ENCODE measurements around the gene VPS35L. TPM values are rescaled to one million over a fixed set of nuclear protein-coding genes. Genes with fewer than 3 reads are reported as not detected.

The VPS35L gene
- total and polyA plus RNA-seq, 2 donors (not counting 1 experiment from before 2014, with no cell fraction given) = 17.5 to 62.1 TPM

DNA sequence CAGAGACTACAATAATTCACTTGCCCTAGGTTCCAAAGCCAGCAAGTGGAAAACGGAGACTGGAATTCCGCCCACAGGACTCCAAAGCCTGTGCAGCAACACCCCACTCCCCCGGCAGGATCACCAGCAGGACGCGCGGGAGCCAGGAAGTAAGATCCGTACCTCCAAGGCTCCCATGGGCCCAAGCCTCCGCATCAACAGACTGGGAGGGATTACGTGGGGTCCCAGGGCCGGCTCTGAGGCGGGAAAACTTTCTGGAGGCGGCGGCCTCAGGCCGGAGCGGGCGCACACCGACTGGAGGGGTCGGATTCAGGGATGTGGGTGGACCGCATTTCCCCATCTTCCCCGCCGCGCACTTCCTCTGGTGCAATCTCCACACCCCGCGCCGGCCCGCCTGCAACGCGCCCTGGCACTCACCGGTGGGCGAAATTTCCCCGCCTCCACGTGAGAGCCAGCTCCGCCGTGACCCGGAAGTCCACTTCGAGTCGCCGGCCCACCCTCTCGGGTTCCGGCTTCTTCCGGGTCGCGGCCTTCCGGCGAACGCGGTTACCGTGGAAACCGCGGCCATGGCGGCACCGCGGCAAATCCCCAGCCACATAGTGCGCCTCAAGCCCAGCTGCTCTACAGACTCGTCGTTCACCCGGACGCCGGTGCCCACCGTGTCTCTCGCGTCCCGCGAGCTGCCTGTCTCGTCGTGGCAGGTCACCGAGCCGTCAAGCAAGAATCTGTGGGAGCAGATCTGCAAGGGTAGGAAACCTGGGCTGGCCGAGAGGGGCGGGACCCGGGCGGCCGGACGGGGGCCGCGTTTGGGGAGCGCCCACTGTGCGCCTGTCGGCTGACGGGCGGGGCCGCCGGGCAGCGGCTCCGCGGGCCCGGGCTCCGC lies 162.5 kb downstream of the VPS35L start, which contains the start of the genes IQCK and KNOP1:
IQCK (plus strand) TSS at position 531 of the 883 bp plus-strand sequence; CDS start at position 567, 36 bp downstream.
KNOP1 (minus strand) TSS at position 487 of the 883 bp plus-strand sequence. CDS start 3,192 bp downstream, outside the sequence.
- Mint-ChIP-seq H3K27ac (peak within 1 kb of the TSS; percentile 81), H3K4me3 (peak within 1 kb of the TSS; percentile 93), H3K9me3 (ENCODE audit: insufficient read depth) (no peaks in the 10 kb centered on the region), H3K27me3 (no peaks in the 10 kb centered on the region), H3K4me1 (peaks cover 19% of the 10 kb centered on the region)
- peak within 1 kb of the TSS; percentile 87 for H2AFZ ChIP-seq (ENCODE audit: insufficient read depth, low read depth, low read length, poor library complexity, severe bottlenecking)
- intact Hi-C loops (cut with micrococcal nuclease) = loop anchor here (1.0 to 5.0 kb wide), 3 partner anchors 163 to 916 kb away; partner anchors contain the start of genes ARL6IP1 and VPS35L
- CTCF ChIA-PET = interaction anchor here (1.0 to 2.7 kb wide), 2 partner anchors 162 to 164 kb away, joined by 3 to 8 read pairs; partner anchors contain the start of gene VPS35L
- POLR2A ChIA-PET = interaction anchor here (1.0 kb wide), 1 partner anchor 163 kb away, joined by 4 read pairs; the partner anchor contains the start of gene VPS35L
- H3K9ac ChIP-seq (ENCODE audit: low read length) = peak within 1 kb of the TSS; percentile 85
- H3K27me3 ChIP-seq (replicated peaks in 1 of 4; ENCODE audit: control extremely low read depth in 1 of 4, control insufficient read depth in 3 of 4, insufficient read depth in 4 of 4, low read length in 3 of 4) = no peaks in the 10 kb centered on the region
- H3K9me3 ChIP-seq (ENCODE audit: control extremely low read depth in 1 of 3, control insufficient read depth in 2 of 3, insufficient read depth in 1 of 3, low read length in 2 of 3) = no peaks in the 10 kb centered on the region
- no peaks in the 10 kb centered on the region for H4K20me1 ChIP-seq (ENCODE audit: control insufficient read depth, insufficient read depth, low read length, poor library complexity, severe bottlenecking)
- TF ChIP-seq EZH2 (IDR thresholded peaks at IDR 0.05; ENCODE audit: borderline replicate concordance, insufficient read depth, low read depth, low read length, poor library complexity, severe bottlenecking) = no peak
- TF ChIP-seq, protein P1, sequence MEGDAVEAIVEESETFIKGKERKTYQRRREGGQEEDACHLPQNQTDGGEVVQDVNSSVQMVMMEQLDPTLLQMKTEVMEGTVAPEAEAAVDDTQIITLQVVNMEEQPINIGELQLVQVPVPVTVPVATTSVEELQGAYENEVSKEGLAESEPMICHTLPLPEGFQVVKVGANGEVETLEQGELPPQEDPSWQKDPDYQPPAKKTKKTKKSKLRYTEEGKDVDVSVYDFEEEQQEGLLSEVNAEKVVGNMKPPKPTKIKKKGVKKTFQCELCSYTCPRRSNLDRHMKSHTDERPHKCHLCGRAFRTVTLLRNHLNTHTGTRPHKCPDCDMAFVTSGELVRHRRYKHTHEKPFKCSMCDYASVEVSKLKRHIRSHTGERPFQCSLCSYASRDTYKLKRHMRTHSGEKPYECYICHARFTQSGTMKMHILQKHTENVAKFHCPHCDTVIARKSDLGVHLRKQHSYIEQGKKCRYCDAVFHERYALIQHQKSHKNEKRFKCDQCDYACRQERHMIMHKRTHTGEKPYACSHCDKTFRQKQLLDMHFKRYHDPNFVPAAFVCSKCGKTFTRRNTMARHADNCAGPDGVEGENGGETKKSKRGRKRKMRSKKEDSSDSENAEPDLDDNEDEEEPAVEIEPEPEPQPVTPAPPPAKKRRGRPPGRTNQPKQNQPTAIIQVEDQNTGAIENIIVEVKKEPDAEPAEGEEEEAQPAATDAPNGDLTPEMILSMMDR (IDR thresholded peaks at IDR 0.05) = no peak
- ATAC-seq (ENCODE audit: low read depth) = peak; percentile 93
- H3K4me1 ChIP-seq (ENCODE audit: control insufficient read depth in 2 of 2, insufficient read depth in 2 of 2, low read length in 2 of 2) = peaks cover 11 to 13% of the 10 kb centered on the region in 2 donors
- WGBS (ENCODE audit: insufficient coverage) = under 1% methylated on average over 80 of the region's 88 CpGs
- peak within 1 kb of the TSS in 1 of 2 donors; percentile 52 for H3K27ac ChIP-seq (ENCODE audit: low read length in 2 of 2)
- H3K36me3 ChIP-seq (replicated peaks in 1 of 2; ENCODE audit: control extremely low read depth in 1 of 2, control insufficient read depth in 1 of 2, extremely low read depth in 1 of 2, insufficient read depth in 2 of 2, low read length in 1 of 2) = peaks cover 0 to 8% of the 10 kb centered on the region in 2 experiments
- peaks cover 30% of the 10 kb centered on the region for H3K79me2 ChIP-seq (ENCODE audit: control insufficient read depth, insufficient read depth, low read length)
- H3K4me2 ChIP-seq (replicated peaks; ENCODE audit: low read depth, low read length, poor library complexity, severe bottlenecking) = peak within 1 kb of the TSS; percentile 95
- peak within 1 kb of the TSS; percentile 68 to 99 (median 89) for H3K4me3 ChIP-seq (ENCODE audit: control extremely low read depth in 1 of 5, extremely low read depth in 1 of 5, insufficient read depth in 1 of 5, low read depth in 2 of 5, low read length in 4 of 5)
- DNase-seq = peak; percentile 94
